Measurements from ENCODE around the gene SHROOM1. TPM values are rescaled to one million over a fixed set of nuclear protein-coding genes. Genes with fewer than 3 reads are reported as not detected.

SHROOM1 gene
- total and polyA plus RNA-seq, 2 donors (not counting 1 experiment from before 2014, with no cell fraction given), result 1.3 to 2.3 TPM

GRCh38 chr5:132865668-132866341 lies 35.4 kb upstream of the SHROOM1 start:
- ATAC-seq (ENCODE audit: low read depth), result peak; percentile 23
- Histone ChIP-seq H3K9me3 (ENCODE audit: control extremely low read depth in 1 of 3, control insufficient read depth in 2 of 3, insufficient read depth in 1 of 3, low read length in 2 of 3) (no peaks in the 10 kb centered on the region), H4K20me1 (ENCODE audit: control insufficient read depth, insufficient read depth, low read length, poor library complexity, severe bottlenecking) (no peaks in the 10 kb centered on the region), H3K27me3 (replicated peaks in 1 of 4; ENCODE audit: control extremely low read depth in 1 of 4, control insufficient read depth in 3 of 4, insufficient read depth in 4 of 4, low read length in 3 of 4) (no peaks in the 10 kb centered on the region), H3K4me1 (ENCODE audit: control insufficient read depth in 2 of 2, insufficient read depth in 2 of 2, low read length in 2 of 2) (peaks cover 16 to 19% of the 10 kb centered on the region in 2 donors), H3K4me2 (replicated peaks; ENCODE audit: low read depth, low read length, poor library complexity, severe bottlenecking) (peak overlapping the region; percentile 88), H2AFZ (ENCODE audit: insufficient read depth, low read depth, low read length, poor library complexity, severe bottlenecking) (peak overlapping the region; percentile 98), H3K36me3 (replicated peaks in 1 of 2; ENCODE audit: control extremely low read depth in 1 of 2, control insufficient read depth in 1 of 2, extremely low read depth in 1 of 2, insufficient read depth in 2 of 2, low read length in 1 of 2) (peaks cover 0 to 8% of the 10 kb centered on the region in 2 experiments), H3K9ac (ENCODE audit: low read length) (peak overlapping the region; percentile 94), H3K79me2 (ENCODE audit: control insufficient read depth, insufficient read depth, low read length) (no peaks in the 10 kb centered on the region), H3K4me3 (ENCODE audit: control extremely low read depth in 1 of 5, extremely low read depth in 1 of 5, insufficient read depth in 1 of 5, low read depth in 2 of 5, low read length in 4 of 5) (peak overlapping the region; percentile 67 to 93 (median 81)), H3K27ac (ENCODE audit: low read length in 2 of 2) (peak overlapping the region; percentile 92 to 93)
- no peaks in the 10 kb centered on the region for H3K27me3 Mint-ChIP-seq
- 41% methylated on average over 29 of the region's 30 CpGs for WGBS (ENCODE audit: insufficient coverage)
- ChIA-PET POLR2A (interaction anchor here (0.5 to 1.0 kb wide), 3 partner anchors 37 to 376 kb away, joined by 3 read pairs; partner anchors contain the start of gene IRF1), CTCF (interaction anchor here (1.3 to 2.9 kb wide), 3 partner anchors 35 to 365 kb away, joined by 4 to 13 read pairs (median 6); partner anchors contain the start of gene SHROOM1)
- no peak for TF ChIP-seq EZH2 (IDR thresholded peaks at IDR 0.05; ENCODE audit: borderline replicate concordance, insufficient read depth, low read depth, low read length, poor library complexity, severe bottlenecking)
- TF ChIP-seq CTCF (IDR thresholded peaks at IDR 0.05), result no peak
- peak overlapping the region; percentile 98 for H3K27ac Mint-ChIP-seq
- no peaks in the 10 kb centered on the region for H3K9me3 Mint-ChIP-seq (ENCODE audit: insufficient read depth)
- intact Hi-C loops (cut with micrococcal nuclease), result loop anchor here (1.0 to 5.0 kb wide), 8 partner anchors 36 to 497 kb away; partner anchors contain the start of genes HSPA4, KIF3A, RAD50 and SHROOM1
- no peak for DNase-seq
- H3K4me1 Mint-ChIP-seq, result peaks cover 26% of the 10 kb centered on the region
- peak overlapping the region; percentile 93 for H3K4me3 Mint-ChIP-seq

GRCh38 chr5:132860742-132861141 lies 30.3 kb upstream of the SHROOM1 start:
- Histone ChIP-seq H3K9me3 (ENCODE audit: control extremely low read depth in 1 of 3, control insufficient read depth in 2 of 3, insufficient read depth in 1 of 3, low read length in 2 of 3) (no peaks in the 10 kb centered on the region), H4K20me1 (ENCODE audit: control insufficient read depth, insufficient read depth, low read length, poor library complexity, severe bottlenecking) (no peaks in the 10 kb centered on the region), H3K4me2 (replicated peaks; ENCODE audit: low read depth, low read length, poor library complexity, severe bottlenecking) (no peak overlapping the region), H3K27me3 (replicated peaks in 1 of 4; ENCODE audit: control extremely low read depth in 1 of 4, control insufficient read depth in 3 of 4, insufficient read depth in 4 of 4, low read length in 3 of 4) (peaks cover 0 to 4% (median 0%) of the 10 kb centered on the region in 4 experiments), H3K36me3 (replicated peaks in 1 of 2; ENCODE audit: control extremely low read depth in 1 of 2, control insufficient read depth in 1 of 2, extremely low read depth in 1 of 2, insufficient read depth in 2 of 2, low read length in 1 of 2) (no peaks in the 10 kb centered on the region), H3K9ac (ENCODE audit: low read length) (no peak overlapping the region), H3K4me3 (ENCODE audit: control extremely low read depth in 1 of 5, extremely low read depth in 1 of 5, insufficient read depth in 1 of 5, low read depth in 2 of 5, low read length in 4 of 5) (no peak overlapping the region), H2AFZ (ENCODE audit: insufficient read depth, low read depth, low read length, poor library complexity, severe bottlenecking) (no peak overlapping the region), H3K27ac (ENCODE audit: low read length in 2 of 2) (no peak overlapping the region), H3K4me1 (ENCODE audit: control insufficient read depth in 2 of 2, insufficient read depth in 2 of 2, low read length in 2 of 2) (peaks cover 6 to 7% of the 10 kb centered on the region in 2 donors), H3K79me2 (ENCODE audit: control insufficient read depth, insufficient read depth, low read length) (no peaks in the 10 kb centered on the region)
- Mint-ChIP-seq H3K4me1 (peaks cover 5% of the 10 kb centered on the region), H3K27ac (no peak overlapping the region), H3K9me3 (ENCODE audit: insufficient read depth) (no peaks in the 10 kb centered on the region), H3K27me3 (peaks cover 9% of the 10 kb centered on the region), H3K4me3 (no peak overlapping the region)
- no peak for DNase-seq
- TF ChIP-seq EZH2 (IDR thresholded peaks at IDR 0.05; ENCODE audit: borderline replicate concordance, insufficient read depth, low read depth, low read length, poor library complexity, severe bottlenecking) (no peak), CTCF (IDR thresholded peaks at IDR 0.05) (no peak)
- ChIA-PET CTCF (no interaction called here), POLR2A (no interaction called here)
- WGBS (ENCODE audit: insufficient coverage), result 93% methylated on average over 2 of the region's 5 CpGs
- intact Hi-C loops (cut with micrococcal nuclease), result no loop called here
- ATAC-seq (ENCODE audit: low read depth), result no peak

All from B cell (primary cell).